ENCODE measurements around the gene PCDHB1. TPM values are rescaled to one million over a fixed set of nuclear protein-coding genes. Genes with fewer than 3 reads are reported as not detected.

PCDHB1 gene
- total RNA-seq, 1 donor = not detected

- no peak for TF ChIP-seq CTCF (IDR thresholded peaks at IDR 0.05; ENCODE audit: insufficient read depth, low read depth, low read length)
- no peak for DNase-seq (ENCODE audit: low read depth)
- no peak overlapping the region for H3K4me3 ChIP-seq (ENCODE audit: low read depth, low read length)
Measured at GRCh38 chr5:141042555-141042954, 8.6 kb upstream of the PCDHB1 start.

GRCh38 chr5:141051521-141051866, 320 bp downstream of the PCDHB1 start:
- H3K4me3 ChIP-seq (ENCODE audit: low read depth, low read length) = peak overlapping the region; percentile 32
- TF ChIP-seq CTCF (IDR thresholded peaks at IDR 0.05; ENCODE audit: insufficient read depth, low read depth, low read length) = no peak
- DNase-seq (ENCODE audit: low read depth) = no peak

GRCh38 chr5:141077826-141078225, 26.7 kb downstream of the PCDHB1 start:
- no peak for DNase-seq (ENCODE audit: low read depth)
- TF ChIP-seq CTCF (IDR thresholded peaks at IDR 0.05; ENCODE audit: insufficient read depth, low read depth, low read length) = no peak
- peak overlapping the region; percentile 38 for H3K4me3 ChIP-seq (ENCODE audit: low read depth, low read length)

- TF ChIP-seq CTCF (IDR thresholded peaks at IDR 0.05; ENCODE audit: insufficient read depth, low read depth, low read length) = no peak
- no peak overlapping the region for H3K4me3 ChIP-seq (ENCODE audit: low read depth, low read length)
- no peak for DNase-seq (ENCODE audit: low read depth)
Measured at GRCh38 chr5:141082228-141082627, 31.1 kb downstream of the PCDHB1 start.

- peak; percentile 47 for TF ChIP-seq CTCF (IDR thresholded peaks at IDR 0.05; ENCODE audit: insufficient read depth, low read depth, low read length)
- peak overlapping the region; percentile 48 for H3K4me3 ChIP-seq (ENCODE audit: low read depth, low read length)
- peak; percentile 42 for DNase-seq (ENCODE audit: low read depth)
Measured at GRCh38 chr5:141084487-141084989, 33.4 kb downstream of the PCDHB1 start.

GRCh38 chr5:141094481-141095262, 43.5 kb downstream of the PCDHB1 start, which contains the start of gene PCDHB2:
Gene PCDHB2 (plus strand): TSS chr5:141094615. CDS start chr5:141094791, 176 bp downstream.
- no peak for TF ChIP-seq CTCF (IDR thresholded peaks at IDR 0.05; ENCODE audit: insufficient read depth, low read depth, low read length)
- DNase-seq (ENCODE audit: low read depth) = peak; percentile 13
- peak within 1 kb of the TSS; percentile 20 for H3K4me3 ChIP-seq (ENCODE audit: low read depth, low read length)

All from fibroblast of villous mesenchyme (primary cell).